Cardiac fibroblast (primary cell): ENCODE results near the gene CHIA.
"Not testable (repeated sequence)": the region's sequence is repeated elsewhere in the genome, so short reads cannot be mapped to it uniquely, and the experiment has no call there.

ENCODE experiments used
- DNase-seq, 2 donors: peaks; one replicate each; pipeline versions ENCODE4 v3.0.0 to v3.0.0-alpha.2; 2010; ENCODE audit warnings: low read depth in 2 of 2
- H3K4me3 ChIP-seq, 2 donors: replicated peaks in 1 of 2; 1 replicate in 1 of 2; 2 replicates in 1 of 2; pipeline ENCODE4 v1.5.1; 2011; ENCODE audit warnings: low read depth in 2 of 2, low read length in 2 of 2, mild to moderate bottlenecking in 2 of 2, moderate library complexity in 1 of 2
- TF ChIP-seq, protein P1 (sequence below): IDR thresholded peaks from one replicate; pipeline ENCODE4 v1.5.1; 2011; ENCODE audit warnings: low read depth, mild to moderate bottlenecking, low read length, inconsistent platforms

Gene CHIA

DNA sequence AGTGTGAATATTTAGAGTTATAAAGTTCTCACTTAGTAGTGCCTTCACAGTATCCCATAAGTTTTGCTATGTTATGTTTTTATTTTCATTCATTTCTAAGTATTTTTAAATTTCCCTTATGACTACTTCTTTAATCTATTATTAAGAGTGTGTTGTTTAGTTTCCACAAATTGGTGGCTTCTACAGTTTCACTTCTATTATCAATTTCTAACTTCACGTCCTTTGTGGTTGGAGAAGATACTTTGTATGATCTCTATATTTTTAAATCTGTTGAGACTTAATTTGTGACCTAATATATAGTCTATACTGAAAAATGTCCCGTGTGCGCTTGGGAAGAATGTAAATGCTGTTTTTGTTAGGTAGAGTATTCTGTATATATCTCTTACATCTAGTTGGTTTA is 11.7 kb downstream of the CHIA start:
- DNase-seq: no peak
- no peak overlapping the region for H3K4me3 ChIP-seq
- TF ChIP-seq, protein P1, sequence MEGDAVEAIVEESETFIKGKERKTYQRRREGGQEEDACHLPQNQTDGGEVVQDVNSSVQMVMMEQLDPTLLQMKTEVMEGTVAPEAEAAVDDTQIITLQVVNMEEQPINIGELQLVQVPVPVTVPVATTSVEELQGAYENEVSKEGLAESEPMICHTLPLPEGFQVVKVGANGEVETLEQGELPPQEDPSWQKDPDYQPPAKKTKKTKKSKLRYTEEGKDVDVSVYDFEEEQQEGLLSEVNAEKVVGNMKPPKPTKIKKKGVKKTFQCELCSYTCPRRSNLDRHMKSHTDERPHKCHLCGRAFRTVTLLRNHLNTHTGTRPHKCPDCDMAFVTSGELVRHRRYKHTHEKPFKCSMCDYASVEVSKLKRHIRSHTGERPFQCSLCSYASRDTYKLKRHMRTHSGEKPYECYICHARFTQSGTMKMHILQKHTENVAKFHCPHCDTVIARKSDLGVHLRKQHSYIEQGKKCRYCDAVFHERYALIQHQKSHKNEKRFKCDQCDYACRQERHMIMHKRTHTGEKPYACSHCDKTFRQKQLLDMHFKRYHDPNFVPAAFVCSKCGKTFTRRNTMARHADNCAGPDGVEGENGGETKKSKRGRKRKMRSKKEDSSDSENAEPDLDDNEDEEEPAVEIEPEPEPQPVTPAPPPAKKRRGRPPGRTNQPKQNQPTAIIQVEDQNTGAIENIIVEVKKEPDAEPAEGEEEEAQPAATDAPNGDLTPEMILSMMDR: no peak

DNA sequence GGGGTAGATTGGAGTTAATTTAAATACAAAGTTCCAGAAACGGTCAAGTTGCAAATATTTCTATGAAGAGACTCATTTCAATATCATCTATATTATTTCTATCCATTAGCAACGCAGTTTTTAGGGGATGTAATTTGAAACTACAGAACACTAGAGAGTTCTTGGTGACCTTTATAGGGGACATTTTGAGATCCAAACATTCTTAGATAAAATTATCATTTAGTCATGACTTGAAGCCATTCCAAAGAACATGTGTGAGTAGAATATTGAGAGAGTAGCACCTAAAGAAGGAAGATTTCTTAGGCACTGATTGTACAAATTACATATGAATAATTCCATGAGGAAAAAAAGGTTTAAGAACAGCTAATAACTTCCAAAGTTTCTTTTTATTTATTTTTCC is 19.0 kb downstream of the CHIA start:
- DNase-seq: no peak
- TF ChIP-seq, protein P1: no peak
- H3K4me3 ChIP-seq: no peak overlapping the region

DNA sequence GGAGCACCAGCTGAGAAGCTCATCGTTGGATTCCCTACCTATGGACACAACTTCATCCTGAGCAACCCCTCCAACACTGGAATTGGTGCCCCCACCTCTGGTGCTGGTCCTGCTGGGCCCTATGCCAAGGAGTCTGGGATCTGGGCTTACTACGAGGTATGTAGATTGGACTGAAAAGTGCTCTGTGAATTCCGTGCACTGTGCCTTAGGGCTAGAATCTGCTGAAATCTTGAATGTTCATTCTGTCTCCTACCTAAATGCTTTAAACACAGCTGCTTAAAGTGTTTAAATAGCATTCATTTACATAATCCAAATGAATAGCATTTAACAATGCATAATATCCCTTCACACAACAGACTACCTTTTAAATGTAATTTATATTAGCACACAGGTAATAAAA is 27.9 kb downstream of the CHIA start:
- no peak for DNase-seq
- TF ChIP-seq, protein P1: no peak
- no peak overlapping the region for H3K4me3 ChIP-seq

DNA sequence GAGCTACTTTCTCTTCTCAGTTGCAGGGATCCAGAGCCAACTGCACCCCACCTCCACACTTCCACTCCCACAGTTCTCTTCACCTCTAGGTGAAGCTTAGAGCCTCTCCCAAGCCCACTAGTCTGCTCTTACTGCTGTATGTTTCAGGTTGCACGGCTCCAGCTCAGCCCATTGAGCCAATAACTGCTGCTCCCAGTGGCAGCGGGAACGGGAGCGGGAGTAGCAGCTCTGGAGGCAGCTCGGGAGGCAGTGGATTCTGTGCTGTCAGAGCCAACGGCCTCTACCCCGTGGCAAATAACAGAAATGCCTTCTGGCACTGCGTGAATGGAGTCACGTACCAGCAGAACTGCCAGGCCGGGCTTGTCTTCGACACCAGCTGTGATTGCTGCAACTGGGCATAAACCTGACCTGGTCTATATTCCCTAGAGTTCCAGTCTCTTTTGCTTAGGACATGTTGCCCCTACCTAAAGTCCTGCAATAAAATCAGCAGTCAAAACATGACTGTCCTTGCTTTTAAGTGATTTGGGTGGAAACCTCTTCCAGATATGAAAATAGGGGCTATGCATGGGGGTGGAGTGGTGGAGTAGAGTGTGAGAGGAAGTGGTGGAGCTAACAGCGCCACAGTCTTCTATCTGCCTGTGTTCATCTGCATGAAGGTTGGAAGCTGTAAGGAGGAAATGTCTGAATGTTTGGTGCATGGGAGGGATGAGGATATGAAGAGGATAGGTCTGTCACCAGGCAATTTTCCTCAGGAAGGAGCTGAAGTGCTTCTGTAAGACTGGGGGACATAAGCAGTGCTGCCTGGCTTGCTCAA is 29.6 kb downstream of the CHIA start:
- DNase-seq: no peak
- no peak overlapping the region for H3K4me3 ChIP-seq
- TF ChIP-seq, protein P1: no peak

DNA sequence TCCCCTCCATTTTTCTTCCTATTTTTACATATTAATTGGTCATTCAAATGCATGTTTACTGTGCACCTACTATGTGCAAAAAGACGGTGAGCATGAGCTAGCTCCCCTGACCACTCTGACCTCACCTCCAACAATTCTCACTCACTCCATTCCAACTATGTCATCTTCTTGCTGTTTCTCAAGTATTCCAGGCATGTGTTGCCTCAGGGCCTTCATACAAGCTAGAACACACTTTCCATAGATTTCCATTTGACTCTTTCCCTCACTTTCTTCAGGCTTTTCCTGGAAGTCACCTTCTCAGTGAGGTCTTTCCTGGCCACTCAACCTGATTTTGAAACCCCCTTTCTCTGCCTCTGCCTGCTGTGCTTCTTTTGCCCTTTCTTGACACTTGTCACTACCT is 32.6 kb downstream of the CHIA start:
- TF ChIP-seq, protein P1: no peak
- DNase-seq: no peak
- H3K4me3 ChIP-seq: no peak overlapping the region

DNA sequence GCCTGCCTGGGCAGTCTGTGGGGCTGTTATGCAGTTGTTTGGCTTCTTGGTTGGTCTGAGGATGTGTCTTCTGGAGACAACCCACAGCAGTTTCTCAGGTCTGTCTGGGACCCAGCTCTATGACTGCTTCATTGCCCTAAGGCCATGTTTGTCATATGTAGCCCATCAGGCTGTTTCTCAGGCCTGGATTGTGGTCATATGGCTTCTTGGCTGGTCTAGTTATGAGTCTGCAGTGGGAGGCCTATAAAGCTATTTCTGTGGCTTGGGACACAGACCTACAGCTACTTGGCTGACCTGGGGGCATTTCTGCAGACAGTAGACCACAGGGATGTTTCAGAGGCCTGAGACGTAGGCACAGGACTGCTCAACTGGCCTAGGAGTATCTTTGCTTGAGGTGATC is 41.5 kb downstream of the CHIA start:
- TF ChIP-seq, protein P1: no peak
- no peak for DNase-seq
- no peak overlapping the region for H3K4me3 ChIP-seq

DNA sequence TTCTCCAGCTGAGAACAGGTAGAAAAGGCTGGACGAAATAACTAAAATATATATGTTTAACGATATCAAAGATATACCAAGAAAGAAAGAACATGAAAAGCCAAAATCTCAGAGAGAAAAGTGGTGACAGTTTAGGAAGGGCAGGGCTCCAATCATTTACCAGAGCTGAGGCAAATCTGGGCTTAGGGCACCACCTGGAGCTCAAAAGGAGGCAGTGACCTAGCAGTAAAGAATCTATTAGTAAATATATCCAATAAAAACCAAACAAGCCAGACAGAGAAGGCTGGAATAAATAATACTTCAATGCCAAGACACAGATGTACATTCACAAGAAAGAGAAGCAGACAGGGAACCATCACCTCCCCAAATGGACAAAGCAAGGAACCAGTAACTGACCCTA is 43.5 kb downstream of the CHIA start:
- peak; percentile 68 to 69 for DNase-seq
- no peak overlapping the region for H3K4me3 ChIP-seq
- TF ChIP-seq, protein P1: peak; percentile 65

DNA sequence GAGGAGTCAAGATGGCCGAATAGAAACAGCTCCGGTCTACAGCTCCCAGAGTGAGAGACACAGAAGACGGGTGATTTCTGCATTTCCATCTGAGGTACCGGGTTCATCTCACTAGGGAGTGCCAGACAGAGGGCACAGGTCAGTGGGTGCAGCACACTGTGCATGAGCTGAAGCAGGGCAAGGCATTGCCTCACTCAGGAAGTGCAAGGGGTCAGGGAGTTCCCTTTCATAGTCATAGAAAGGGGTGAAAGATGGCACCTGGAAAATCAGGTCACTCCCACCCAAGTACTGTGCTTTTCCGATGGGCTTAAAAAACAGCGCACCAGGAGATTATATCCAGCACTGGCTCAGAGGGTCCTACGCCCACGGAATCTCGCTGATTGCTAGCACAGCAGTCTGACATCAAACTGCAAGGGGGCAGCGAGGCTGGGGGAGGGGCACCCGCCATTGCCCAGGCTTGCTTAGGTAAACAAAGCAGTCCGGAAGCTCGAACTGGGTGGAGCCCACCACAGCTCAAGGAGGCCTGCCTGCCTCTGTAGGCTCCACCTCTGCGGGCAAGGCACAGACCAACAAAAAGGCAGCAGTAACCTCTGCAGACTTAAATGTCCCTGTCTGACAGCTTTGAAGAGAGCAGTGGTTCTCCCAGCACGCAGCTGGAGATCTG is 44.7 kb downstream of the CHIA start:
- H3K4me3 ChIP-seq, DNase-seq: not testable (repeated sequence)

DNA sequence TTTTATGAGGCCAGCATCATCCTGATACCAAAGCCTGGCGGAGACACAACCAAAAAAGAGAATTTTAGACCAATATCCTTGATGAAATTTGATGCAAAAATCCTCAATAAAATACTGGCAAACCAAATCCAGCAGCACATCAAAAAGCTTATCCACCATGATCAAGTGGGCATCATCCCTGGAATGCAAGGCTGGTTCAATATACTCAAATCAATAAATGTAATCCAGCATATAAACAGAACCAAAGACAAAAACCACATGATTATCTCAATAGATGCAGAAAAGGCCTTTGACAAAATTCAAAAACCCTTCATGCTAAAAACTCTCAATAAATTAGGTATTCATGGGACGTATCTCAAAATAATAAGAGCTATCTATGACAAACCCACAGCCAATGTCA is 48.2 kb downstream of the CHIA start:
- DNase-seq, H3K4me3 ChIP-seq: not testable (repeated sequence)
